ENCODE data around the gene SNX17. TPM values are rescaled to one million over a fixed set of nuclear protein-coding genes. Genes with fewer than 3 reads are reported as not detected.
A peak's percentile ranks its signal among the peaks of the same experiment; 100 is the strongest.

The SNX17 gene
- total RNA-seq, 1 donor from 2014 or later: 137 TPM

DNA sequence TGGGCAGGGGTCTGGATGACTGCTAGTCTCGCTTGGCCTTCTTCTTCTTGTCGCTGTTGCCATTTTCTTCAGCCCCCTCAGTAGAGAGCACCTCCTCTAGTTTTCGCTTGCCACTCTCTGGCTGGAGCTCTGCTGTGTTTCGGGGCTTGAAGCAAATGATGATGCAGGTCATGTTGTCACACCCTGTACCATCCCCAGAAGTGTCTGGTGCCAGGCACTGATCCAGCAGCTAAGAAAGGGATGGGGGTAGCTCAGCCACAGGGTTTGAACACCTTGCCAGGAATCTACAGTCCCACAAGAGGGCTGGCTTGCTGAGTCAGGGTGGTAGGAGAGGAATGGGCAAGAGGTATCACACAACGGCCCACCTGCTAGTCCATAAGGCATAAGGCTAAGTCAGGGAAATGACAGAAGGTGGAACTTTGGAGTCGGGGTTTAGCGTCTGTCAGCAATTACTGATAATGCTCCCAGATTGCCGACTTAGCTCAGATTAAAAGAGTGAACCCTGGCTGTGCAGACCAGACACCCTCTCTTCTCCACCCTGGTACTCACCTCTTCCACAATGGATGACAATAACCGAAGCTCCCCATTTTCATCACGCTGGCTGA lies 11.3 kb downstream of the SNX17 start:
- Mint-ChIP-seq H3K27me3 (ENCODE audit: insufficient read depth) (no peaks in the 10 kb centered on the region), H3K36me3 (ENCODE audit: low read depth) (peaks cover 50% of the 10 kb centered on the region)

DNA sequence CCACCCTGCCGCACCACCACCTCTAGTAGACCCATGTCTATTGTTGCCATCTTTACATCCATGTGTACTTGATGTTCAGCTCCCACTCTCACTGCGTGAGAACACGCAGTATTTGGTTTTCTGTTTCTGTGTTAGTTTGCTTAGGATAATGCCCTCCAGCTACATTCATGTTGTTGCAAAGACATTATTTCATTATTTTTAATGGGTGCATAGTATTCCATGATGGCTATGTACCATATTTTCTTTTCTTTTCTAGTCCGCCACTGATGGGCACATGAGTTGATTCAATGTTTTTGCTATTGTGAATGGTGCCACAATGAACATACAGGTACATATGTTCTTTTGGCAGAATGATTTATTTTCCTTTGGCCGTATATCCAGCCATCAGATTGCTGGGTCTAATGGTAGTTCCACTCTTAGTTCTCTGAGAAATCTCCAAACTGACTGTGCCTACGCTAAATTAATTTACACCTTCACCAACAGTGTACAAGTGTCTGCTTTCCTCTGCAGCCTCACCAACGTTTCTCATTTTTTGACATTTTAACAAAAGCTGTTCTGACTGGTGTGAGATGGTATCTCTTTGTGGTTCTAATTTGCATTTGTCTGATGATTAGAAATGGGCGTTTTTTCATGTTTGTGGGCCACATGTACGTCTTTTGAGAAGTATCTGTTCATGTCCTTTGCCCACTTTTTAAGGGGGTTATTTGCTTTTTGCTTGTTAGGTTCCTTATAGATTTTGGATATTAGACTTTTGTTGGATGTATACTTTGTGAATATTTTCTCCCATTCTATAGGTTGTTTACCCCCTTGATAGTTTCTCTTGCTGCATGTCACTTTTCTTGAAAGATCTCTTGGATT lies 20.6 kb downstream of the SNX17 start:
- DNase-seq (ENCODE audit: low spot score): no peak
- H3K4me1 Mint-ChIP-seq (ENCODE audit: low read depth): peaks cover 26% of the 10 kb centered on the region
- no peaks in the 10 kb centered on the region for H3K9me3 Mint-ChIP-seq
- H3K27me3 Mint-ChIP-seq (ENCODE audit: insufficient read depth): no peaks in the 10 kb centered on the region
- no peak overlapping the region for H3K4me3 Mint-ChIP-seq
- intact Hi-C loops (cut with micrococcal nuclease): no loop called here
- peak overlapping the region; percentile 62 for H3K27ac Mint-ChIP-seq
- peaks cover 17% of the 10 kb centered on the region for H3K36me3 Mint-ChIP-seq (ENCODE audit: low read depth)

More for the DNA sequence above, 11.3 kb downstream of the SNX17 start:
- Mint-ChIP-seq H3K4me3 (peak overlapping the region; percentile 92), H3K4me1 (ENCODE audit: low read depth) (peaks cover 20% of the 10 kb centered on the region), H3K9me3 (no peaks in the 10 kb centered on the region), H3K27ac (peak overlapping the region; percentile 96)
- no peak for DNase-seq (ENCODE audit: low spot score)
- intact Hi-C loops (cut with micrococcal nuclease): no loop called here

DNA sequence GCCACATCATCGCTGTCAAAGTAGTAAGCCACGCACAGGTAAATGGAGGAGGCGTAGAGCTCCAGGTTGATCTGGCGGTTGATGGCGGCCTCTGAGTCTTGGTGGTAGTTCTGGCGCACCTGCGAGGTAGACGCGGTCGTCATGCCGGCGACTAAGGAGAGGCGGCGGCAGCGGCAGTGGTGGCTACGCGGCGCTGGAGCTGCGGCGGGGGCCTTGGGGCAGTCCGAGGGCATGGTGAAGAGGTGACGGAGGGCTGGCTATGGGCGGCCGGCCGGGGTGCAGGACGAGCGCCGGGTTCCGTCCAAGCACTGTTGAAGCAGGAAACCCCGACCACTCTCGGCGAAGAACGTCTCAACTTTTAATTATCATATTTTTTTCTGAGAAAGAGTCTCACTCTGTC lies 22.8 kb downstream of the SNX17 start:
- H3K4me1 Mint-ChIP-seq (ENCODE audit: low read depth): peaks cover 36% of the 10 kb centered on the region

DNA sequence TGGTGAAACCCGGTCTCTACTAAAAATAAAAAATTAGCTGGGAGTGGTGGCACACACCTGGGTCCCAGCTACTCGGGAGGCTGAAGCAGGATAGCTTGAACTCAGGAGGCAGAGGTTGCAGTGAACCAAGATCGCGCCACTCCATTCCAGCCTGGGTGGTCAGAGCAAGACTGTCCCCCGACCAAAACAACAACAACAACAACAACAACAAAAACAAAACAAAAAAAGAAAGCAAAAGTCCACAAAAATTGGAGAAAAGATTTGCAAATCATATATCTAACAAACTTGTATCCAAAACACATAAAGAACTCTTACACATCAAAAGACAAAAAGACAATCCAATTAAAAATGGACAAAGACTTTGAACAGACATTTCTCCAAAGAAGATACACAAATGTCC lies 28.5 kb downstream of the SNX17 start:
- Mint-ChIP-seq H3K27ac (no peak overlapping the region), H3K9me3 (no peaks in the 10 kb centered on the region), H3K4me3 (no peak overlapping the region), H3K36me3 (ENCODE audit: low read depth) (peaks cover 14% of the 10 kb centered on the region), H3K27me3 (ENCODE audit: insufficient read depth) (no peaks in the 10 kb centered on the region), H3K4me1 (ENCODE audit: low read depth) (peaks cover 35% of the 10 kb centered on the region)
- intact Hi-C loops (cut with micrococcal nuclease): no loop called here
- no peak for DNase-seq (ENCODE audit: low spot score)

More for the DNA sequence above, 22.8 kb downstream of the SNX17 start:
- no peaks in the 10 kb centered on the region for H3K27me3 Mint-ChIP-seq (ENCODE audit: insufficient read depth)
- H3K9me3 Mint-ChIP-seq: no peaks in the 10 kb centered on the region
- no peak overlapping the region for H3K4me3 Mint-ChIP-seq
- intact Hi-C loops (cut with micrococcal nuclease): no loop called here
- no peak for DNase-seq (ENCODE audit: low spot score)
- peaks cover 15% of the 10 kb centered on the region for H3K36me3 Mint-ChIP-seq (ENCODE audit: low read depth)
- H3K27ac Mint-ChIP-seq: no peak overlapping the region

DNA sequence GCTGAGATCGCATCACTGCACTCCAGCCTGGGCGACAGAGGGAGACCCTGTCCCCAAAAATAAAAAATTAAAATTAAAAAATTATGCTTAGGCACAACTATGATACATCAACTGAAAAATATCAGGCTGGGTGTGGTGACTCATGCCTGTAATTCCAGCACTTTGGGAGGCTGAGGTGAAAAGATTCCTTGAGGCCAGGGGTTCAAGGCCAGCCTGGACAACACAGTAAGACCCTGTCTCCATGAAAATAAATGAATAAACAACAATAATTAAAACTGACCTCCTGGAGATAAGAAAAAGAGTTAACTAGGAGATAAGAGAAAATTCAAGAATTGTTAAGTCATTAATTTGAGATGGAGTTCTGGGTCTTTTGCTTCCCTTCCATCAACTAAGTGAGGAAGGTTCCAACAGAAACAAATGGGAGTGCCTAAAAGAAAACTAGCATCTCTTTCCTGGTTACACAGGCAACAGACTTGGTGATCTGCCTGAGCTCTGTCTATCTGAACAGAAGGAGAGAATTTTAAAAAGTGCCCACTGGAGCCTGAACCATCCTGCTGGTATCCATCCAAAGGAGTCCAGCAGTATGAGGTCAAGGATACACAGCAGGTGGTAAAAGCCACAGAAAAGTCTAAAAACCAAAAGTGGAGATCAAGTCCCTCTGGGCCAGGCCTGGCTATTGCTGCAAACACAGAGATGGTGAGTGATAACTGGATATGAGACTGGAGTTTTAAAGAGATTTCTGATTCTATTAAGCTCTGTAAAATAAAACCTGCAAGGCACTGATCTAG lies 30.1 kb downstream of the SNX17 start:
- Mint-ChIP-seq H3K4me3 (peak overlapping the region; percentile 42), H3K27ac (no peak overlapping the region), H3K27me3 (ENCODE audit: insufficient read depth) (no peaks in the 10 kb centered on the region), H3K9me3 (no peaks in the 10 kb centered on the region), H3K36me3 (ENCODE audit: low read depth) (peaks cover 14% of the 10 kb centered on the region), H3K4me1 (ENCODE audit: low read depth) (peaks cover 35% of the 10 kb centered on the region)
- intact Hi-C loops (cut with micrococcal nuclease): loop anchor here (10.0 kb wide), 1 partner anchor 186 kb away; the partner anchor contains the start of genes ATRAID, CAD and SLC5A6
- no peak for DNase-seq (ENCODE audit: low spot score)

DNA sequence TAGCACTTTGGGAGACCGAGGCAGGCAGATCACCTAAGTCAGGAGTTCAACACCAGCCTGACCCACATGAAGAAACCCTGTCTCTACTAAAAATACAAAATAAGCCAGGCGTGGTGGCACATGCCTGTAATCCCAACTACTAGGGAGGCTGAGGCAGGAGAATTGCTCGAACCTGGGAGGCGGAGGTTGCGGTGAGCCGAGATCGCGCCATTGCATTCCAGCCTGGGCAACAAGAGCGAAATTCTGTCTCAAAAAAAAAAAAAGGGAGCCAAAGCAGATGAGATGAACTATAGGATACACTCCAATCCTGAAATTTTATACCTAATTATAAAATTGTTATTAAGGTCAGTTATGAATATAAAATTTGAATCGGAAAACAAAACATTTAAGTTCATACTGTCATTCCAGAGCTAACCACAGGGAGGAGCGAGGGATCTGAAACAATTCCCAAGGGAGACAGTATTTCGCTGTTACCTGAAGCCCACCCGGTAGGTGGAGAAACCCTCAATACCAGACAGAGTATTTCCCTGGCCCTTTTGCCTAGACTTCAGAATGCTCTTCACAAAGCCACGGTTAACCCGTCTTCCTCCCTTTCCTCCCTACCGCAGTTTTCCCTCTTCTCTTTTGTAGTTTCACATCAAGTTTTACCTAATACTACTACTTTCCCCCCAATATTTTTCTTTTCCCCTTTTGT lies 37.5 kb downstream of the SNX17 start:
- Mint-ChIP-seq H3K36me3 (ENCODE audit: low read depth) (peaks cover 16% of the 10 kb centered on the region), H3K4me1 (ENCODE audit: low read depth) (peaks cover 29% of the 10 kb centered on the region), H3K9me3 (no peaks in the 10 kb centered on the region), H3K4me3 (peak overlapping the region; percentile 90), H3K27ac (peak overlapping the region; percentile 80), H3K27me3 (ENCODE audit: insufficient read depth) (no peaks in the 10 kb centered on the region)
- DNase-seq (ENCODE audit: low spot score): no peak
- intact Hi-C loops (cut with micrococcal nuclease): loop anchor here (10.0 kb wide), 1 partner anchor 193 kb away; the partner anchor contains the start of genes ATRAID, CAD and SLC5A6

DNA sequence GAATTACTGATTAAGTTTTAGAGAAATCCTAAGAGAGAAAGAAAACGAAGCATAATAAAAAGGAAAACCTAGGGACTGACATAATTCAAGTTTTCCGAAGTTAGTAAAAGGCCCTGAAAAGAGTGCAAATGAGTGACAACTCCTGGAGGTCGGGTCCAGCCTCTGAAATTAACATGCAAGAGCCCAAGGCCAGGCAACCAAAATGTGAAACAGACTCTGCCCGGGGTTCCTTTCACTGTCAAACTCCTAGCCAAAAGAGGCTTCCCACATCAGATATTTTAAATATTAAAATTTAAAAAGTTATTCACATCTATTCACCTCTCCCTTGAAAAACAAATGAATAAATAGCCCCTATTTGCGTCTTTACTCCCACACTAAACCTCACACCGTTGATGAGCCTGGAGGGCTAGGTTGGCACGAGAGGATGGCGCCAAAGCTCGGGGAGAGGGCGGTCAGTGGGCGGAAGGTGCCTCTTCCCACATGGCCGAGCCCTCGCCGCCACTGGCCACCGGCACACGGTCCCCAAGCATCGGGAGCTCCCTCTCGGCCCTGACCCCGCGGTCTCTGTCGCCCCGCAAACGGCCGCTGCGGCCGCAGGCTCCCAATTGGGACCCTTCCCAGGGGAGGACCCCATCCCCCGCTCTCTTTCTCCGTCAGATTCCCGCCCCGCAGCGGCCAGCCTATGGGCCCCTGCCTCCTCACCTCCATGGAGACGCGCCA lies 38.3 kb downstream of the SNX17 start:
- Mint-ChIP-seq H3K9me3 (no peaks in the 10 kb centered on the region), H3K4me3 (peak overlapping the region; percentile 90), H3K27me3 (ENCODE audit: insufficient read depth) (no peaks in the 10 kb centered on the region), H3K4me1 (ENCODE audit: low read depth) (peaks cover 29% of the 10 kb centered on the region), H3K36me3 (ENCODE audit: low read depth) (peaks cover 13% of the 10 kb centered on the region), H3K27ac (peak overlapping the region; percentile 80)
- DNase-seq (ENCODE audit: low spot score): no peak
- intact Hi-C loops (cut with micrococcal nuclease): loop anchor here (1.0 to 10.0 kb wide), 8 partner anchors 20 to 221 kb away; partner anchors contain the start of genes ATRAID, CAD, CCDC121 and EIF2B4

DNA sequence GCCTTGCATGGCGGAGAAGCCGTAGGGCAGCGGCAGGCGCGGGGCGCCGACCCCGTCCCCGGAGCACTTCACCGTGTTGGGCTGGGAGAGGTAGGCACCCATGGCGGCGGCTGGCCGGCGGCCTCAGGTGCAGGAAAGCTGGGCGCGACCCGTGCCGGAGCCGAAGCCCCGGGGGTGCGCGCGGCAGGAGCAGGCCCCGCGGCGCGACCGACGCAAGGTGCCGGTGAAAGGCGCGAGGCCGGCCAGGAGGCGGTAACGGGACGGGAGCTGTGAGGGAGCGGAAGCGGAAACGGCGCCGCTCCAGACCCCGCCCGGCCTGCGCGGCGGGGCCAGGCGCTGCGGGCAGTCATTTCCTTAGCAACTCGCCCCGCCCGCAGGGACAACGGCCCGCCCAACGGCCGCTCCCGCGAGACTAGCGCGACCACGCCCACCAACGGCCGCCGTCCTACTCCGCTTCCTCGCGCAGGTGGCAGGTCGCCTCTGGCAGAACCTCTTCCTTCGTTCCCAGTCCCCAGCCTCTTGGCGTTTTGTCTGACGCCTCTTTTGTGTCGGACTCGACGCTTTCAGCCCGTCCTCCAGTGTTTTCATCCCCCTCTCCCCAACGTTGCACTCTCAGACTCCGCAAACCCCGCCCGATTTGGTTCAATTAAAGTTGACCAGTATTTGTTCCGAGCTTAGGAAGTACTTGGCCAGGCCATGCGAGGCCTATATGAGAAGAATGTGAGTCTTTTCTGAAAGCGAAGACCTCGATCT lies 39.1 kb downstream of the SNX17 start, which contains the start of gene PPM1G:
PPM1G (minus strand) TSS at position 271 of the 753 bp plus-strand sequence; CDS start at position 102, 169 bp downstream.
- H3K27ac Mint-ChIP-seq: peak within 1 kb of the TSS; percentile 89
- peaks cover 29% of the 10 kb centered on the region for H3K4me1 Mint-ChIP-seq (ENCODE audit: low read depth)
- peaks cover 2% of the 10 kb centered on the region for H3K27me3 Mint-ChIP-seq (ENCODE audit: insufficient read depth)
- DNase-seq (ENCODE audit: low spot score): peak; percentile 95
- intact Hi-C loops (cut with micrococcal nuclease): loop anchor here (1.0 to 10.0 kb wide), 8 partner anchors 19 to 220 kb away; partner anchors contain the start of genes ATRAID, CAD, CCDC121 and EIF2B4
- H3K4me3 Mint-ChIP-seq: peak within 1 kb of the TSS; percentile 90
- peaks cover 13% of the 10 kb centered on the region for H3K36me3 Mint-ChIP-seq (ENCODE audit: low read depth)
- no peaks in the 10 kb centered on the region for H3K9me3 Mint-ChIP-seq

DNA sequence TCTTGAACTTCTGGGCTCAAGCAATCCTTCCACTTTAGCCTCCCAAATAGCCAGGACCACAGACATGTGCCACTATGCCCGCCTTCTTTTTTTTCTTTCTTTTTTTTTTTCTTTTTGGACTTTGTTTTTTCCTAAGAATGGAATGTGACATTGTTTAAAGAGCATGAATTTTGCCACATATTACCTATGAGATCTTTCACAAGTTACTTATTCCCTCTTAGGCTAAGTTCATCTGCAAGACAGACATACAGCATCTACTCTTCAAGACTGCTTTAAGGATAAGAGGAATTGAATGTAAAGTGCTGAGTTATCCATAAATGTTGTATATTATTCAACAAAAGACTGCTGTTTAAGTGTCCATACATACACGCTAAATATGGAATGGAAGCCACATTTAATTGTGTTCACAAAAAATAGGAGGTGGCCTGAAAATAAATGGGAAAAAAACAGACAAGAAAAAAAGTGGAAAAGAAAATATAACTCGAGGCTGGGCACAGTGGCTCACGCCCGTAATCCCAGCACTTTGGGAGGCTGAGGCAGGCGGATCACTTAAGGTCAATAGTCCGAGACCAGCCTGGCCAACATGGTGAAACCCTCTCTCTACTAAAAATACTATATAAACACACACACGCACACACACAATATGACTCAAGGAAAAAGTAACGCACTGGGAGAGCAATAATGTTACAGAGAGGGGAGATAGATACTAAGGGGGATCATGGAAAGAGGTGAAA lies 42.2 kb downstream of the SNX17 start:
- no peaks in the 10 kb centered on the region for H3K9me3 Mint-ChIP-seq
- intact Hi-C loops (cut with micrococcal nuclease): no loop called here
- no peak overlapping the region for H3K4me3 Mint-ChIP-seq
- no peak for DNase-seq (ENCODE audit: low spot score)
- peaks cover 16% of the 10 kb centered on the region for H3K4me1 Mint-ChIP-seq (ENCODE audit: low read depth)
- no peak overlapping the region for H3K27ac Mint-ChIP-seq
- H3K36me3 Mint-ChIP-seq (ENCODE audit: low read depth): peaks cover 3% of the 10 kb centered on the region
- H3K27me3 Mint-ChIP-seq (ENCODE audit: insufficient read depth): peaks cover 2% of the 10 kb centered on the region

DNA sequence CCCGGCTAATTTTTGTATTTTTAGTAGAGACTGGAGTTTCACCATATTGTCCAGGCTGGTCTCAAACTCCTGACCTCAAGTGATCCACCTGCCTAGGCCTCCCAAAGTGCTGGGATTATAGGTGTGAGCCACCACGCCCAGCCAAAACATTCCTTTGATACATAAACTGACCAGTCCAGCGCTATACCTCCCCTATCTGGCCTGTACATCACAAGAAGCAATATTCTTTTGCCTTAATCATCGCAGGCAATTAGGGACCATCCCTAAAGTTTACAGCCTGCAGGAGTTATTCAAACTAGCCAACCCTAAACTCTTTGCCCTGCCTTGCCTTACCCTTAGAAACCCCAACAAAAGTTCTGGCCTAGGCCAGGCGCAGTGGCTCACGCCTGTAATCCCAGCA lies 45.7 kb downstream of the SNX17 start:
- DNase-seq (ENCODE audit: low spot score): no peak
- intact Hi-C loops (cut with micrococcal nuclease): no loop called here
- Mint-ChIP-seq H3K4me1 (ENCODE audit: low read depth) (no peaks in the 10 kb centered on the region), H3K9me3 (no peaks in the 10 kb centered on the region), H3K27ac (no peak overlapping the region), H3K4me3 (no peak overlapping the region), H3K27me3 (ENCODE audit: insufficient read depth) (peaks cover 6% of the 10 kb centered on the region), H3K36me3 (ENCODE audit: low read depth) (no peaks in the 10 kb centered on the region)

DNA sequence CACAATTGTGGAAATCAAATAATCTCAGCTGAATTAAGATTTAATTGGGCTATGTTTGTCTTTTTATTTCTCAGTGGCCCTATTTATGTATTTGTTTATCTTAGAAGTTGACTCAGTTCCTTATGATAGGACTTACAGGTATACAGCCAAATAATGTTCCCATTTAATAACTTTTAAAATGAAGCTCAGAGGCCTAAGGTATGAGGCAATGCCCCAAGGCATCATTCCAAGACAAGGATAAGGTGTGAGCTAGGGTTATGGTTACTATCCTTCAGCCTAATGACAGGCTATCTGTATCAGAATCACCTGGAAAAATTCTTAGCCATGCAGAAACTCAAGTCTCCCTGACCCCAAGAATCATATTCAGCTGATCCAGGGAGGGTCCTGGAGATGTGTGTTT lies 50.6 kb downstream of the SNX17 start:
- Mint-ChIP-seq H3K4me1 (ENCODE audit: low read depth) (no peaks in the 10 kb centered on the region), H3K27me3 (ENCODE audit: insufficient read depth) (peaks cover 4% of the 10 kb centered on the region)
- intact Hi-C loops (cut with micrococcal nuclease): no loop called here

More for the DNA sequence above, 50.6 kb downstream of the SNX17 start:
- Mint-ChIP-seq H3K36me3 (ENCODE audit: low read depth) (no peaks in the 10 kb centered on the region), H3K4me3 (no peak overlapping the region), H3K9me3 (no peaks in the 10 kb centered on the region), H3K27ac (no peak overlapping the region)
- no peak for DNase-seq (ENCODE audit: low spot score)

Data from activated T-helper 1 cell treated with anti-CD3 and anti-CD28 coated beads, Interleukin-12 subunit alpha, Interleukin-12 subunit beta, Interleukin-2, Interleukin-4 antibody, amounts not matched to agents 30 ng/mL and 10 ng/mL and 1 ng/mL, durations not matched to agents 14 hours and 24 hours and 36 hours (primary cell).